SK-N-MC (cell line): ENCODE results near the gene ANKS1B.

ENCODE experiments used
- DNase-seq: peaks from one replicate; pipeline ENCODE4 v3.0.0-alpha.2; 2011; ENCODE audit warnings: low read depth, low spot score
- H3K27ac ChIP-seq: fragments of 200-600 bp; sonication (generic); 2 replicates; pipeline ENCODE4 v1.5.1; 2016; ENCODE audit warnings: mixed run types
- H3K36me3 ChIP-seq: fragments of 200-600 bp; sonication (generic); 2 replicates; pipeline ENCODE4 v1.6.1; 2017; ENCODE audit warnings: antibody characterized with exemption, low read length, mixed read lengths; ENCODE audit not compliant: insufficient read depth
- H3K4me3 ChIP-seq: fragments of 200-600 bp; sonication (generic); 2 replicates; pipeline ENCODE4 v1.5.1; 2016
- H3K9ac ChIP-seq: fragments of 200-600 bp; sonication (generic); 2 replicates; pipeline ENCODE4 v1.8.0; 2017; ENCODE audit warnings: mixed run types, mixed read lengths; ENCODE audit not compliant: insufficient read length
- H3K9me3 ChIP-seq: fragments of 200-600 bp; sonication (generic); 2 replicates; pipeline ENCODE4 v1.6.1; 2017; ENCODE audit warnings: low read depth, mild to moderate bottlenecking, antibody characterized with exemption, low read length, moderate library complexity, mixed read lengths
- EZH2 ChIP-seq: fragments of 200-600 bp; sonication (generic); IDR thresholded peaks from one replicate; pipeline ENCODE4 v1.6.1; 2017; ENCODE audit warnings: antibody characterized with exemption
- FOXP2 ChIP-seq: optimal IDR thresholded peaks from 2 replicates; pipeline ENCODE3; 2011; ENCODE audit warnings: mild to moderate bottlenecking, moderate library complexity; ENCODE audit not compliant: insufficient read depth; ENCODE audit errors: extremely low read length, control extremely low read depth
- POLR2AphosphoS5 ChIP-seq: IDR thresholded peaks from 2 replicates; pipeline ENCODE4 v1.6.1; 2012; ENCODE audit warnings: mild to moderate bottlenecking, low read depth, low read length, borderline replicate concordance

The ANKS1B gene

GRCh38 chr12:99954724-99955123, 30.0 kb downstream of the ANKS1B start:
- Histone ChIP-seq H3K9ac (no peak overlapping the region), H3K9me3 (no peaks in the 10 kb centered on the region), H3K27ac (no peak overlapping the region), H3K36me3 (no peaks in the 10 kb centered on the region), H3K4me3 (no peak overlapping the region)
- no peak for DNase-seq
- TF ChIP-seq POLR2AphosphoS5 (no peak), EZH2 (no peak), FOXP2 (no peak)

GRCh38 chr12:99948370-99948769, 36.4 kb downstream of the ANKS1B start:
- Histone ChIP-seq H3K9me3 (no peaks in the 10 kb centered on the region), H3K36me3 (no peaks in the 10 kb centered on the region), H3K4me3 (no peak overlapping the region), H3K27ac (no peak overlapping the region), H3K9ac (no peak overlapping the region)
- DNase-seq, result no peak
- TF ChIP-seq POLR2AphosphoS5 (no peak), FOXP2 (no peak), EZH2 (no peak)

- no peaks in the 10 kb centered on the region for H3K36me3 ChIP-seq
- no peak overlapping the region for H3K4me3 ChIP-seq
- H3K27ac ChIP-seq, result no peak overlapping the region
- no peak for DNase-seq
- TF ChIP-seq FOXP2 (no peak), EZH2 (no peak), POLR2AphosphoS5 (no peak)
- no peak overlapping the region for H3K9ac ChIP-seq
- H3K9me3 ChIP-seq, result no peaks in the 10 kb centered on the region
Measured at GRCh38 chr12:99946131-99946530, 38.6 kb downstream of the ANKS1B start.

- Histone ChIP-seq H3K4me3 (no peak overlapping the region), H3K27ac (no peak overlapping the region), H3K9me3 (no peaks in the 10 kb centered on the region), H3K36me3 (no peaks in the 10 kb centered on the region), H3K9ac (no peak overlapping the region)
- DNase-seq, result no peak
- TF ChIP-seq FOXP2, result no peak
- no peak for TF ChIP-seq EZH2
- no peak for TF ChIP-seq POLR2AphosphoS5
Measured at GRCh38 chr12:99935608-99936007, 49.1 kb downstream of the ANKS1B start.

GRCh38 chr12:99926511-99927169, 58.1 kb downstream of the ANKS1B start:
- H3K36me3 ChIP-seq, result no peaks in the 10 kb centered on the region

GRCh38 chr12:99920353-99920960, 64.3 kb downstream of the ANKS1B start:
- H3K4me3 ChIP-seq, result no peak overlapping the region
- H3K36me3 ChIP-seq, result no peaks in the 10 kb centered on the region
- TF ChIP-seq FOXP2 (no peak), EZH2 (no peak), POLR2AphosphoS5 (no peak)
- DNase-seq, result no peak
- H3K9me3 ChIP-seq, result no peaks in the 10 kb centered on the region
- no peak overlapping the region for H3K27ac ChIP-seq
- H3K9ac ChIP-seq, result no peak overlapping the region

More at GRCh38 chr12:99926511-99927169, 58.1 kb downstream of the ANKS1B start:
- Histone ChIP-seq H3K27ac (no peak overlapping the region), H3K9ac (no peak overlapping the region), H3K9me3 (no peaks in the 10 kb centered on the region), H3K4me3 (no peak overlapping the region)
- DNase-seq, result no peak
- TF ChIP-seq EZH2 (no peak), POLR2AphosphoS5 (no peak), FOXP2 (no peak)

GRCh38 chr12:99917711-99918402, 66.9 kb downstream of the ANKS1B start:
- no peak overlapping the region for H3K4me3 ChIP-seq
- no peak overlapping the region for H3K9ac ChIP-seq
- H3K9me3 ChIP-seq, result no peaks in the 10 kb centered on the region
- no peak overlapping the region for H3K27ac ChIP-seq
- H3K36me3 ChIP-seq, result no peaks in the 10 kb centered on the region
- DNase-seq, result no peak
- TF ChIP-seq FOXP2, result no peak
- no peak for TF ChIP-seq POLR2AphosphoS5

- H3K36me3 ChIP-seq, result no peaks in the 10 kb centered on the region
- no peak for TF ChIP-seq POLR2AphosphoS5
- TF ChIP-seq EZH2, result no peak
- TF ChIP-seq FOXP2, result no peak
- H3K4me3 ChIP-seq, result no peak overlapping the region
- no peak for DNase-seq
- H3K9ac ChIP-seq, result no peak overlapping the region
- H3K27ac ChIP-seq, result no peak overlapping the region
- no peaks in the 10 kb centered on the region for H3K9me3 ChIP-seq
Measured at GRCh38 chr12:99916555-99916954, 68.2 kb downstream of the ANKS1B start.
